ENCODE data around the gene KDSR.
A peak's percentile ranks its signal among the peaks of the same experiment; 100 is the strongest.

Gene KDSR

GRCh38 chr18:63319383-63320122 lies 47.5 kb downstream of the KDSR start, which contains the start of gene BCL2:
BCL2 (minus strand) TSS chr18:63319769.
- DNase-seq: no peak

DNA sequence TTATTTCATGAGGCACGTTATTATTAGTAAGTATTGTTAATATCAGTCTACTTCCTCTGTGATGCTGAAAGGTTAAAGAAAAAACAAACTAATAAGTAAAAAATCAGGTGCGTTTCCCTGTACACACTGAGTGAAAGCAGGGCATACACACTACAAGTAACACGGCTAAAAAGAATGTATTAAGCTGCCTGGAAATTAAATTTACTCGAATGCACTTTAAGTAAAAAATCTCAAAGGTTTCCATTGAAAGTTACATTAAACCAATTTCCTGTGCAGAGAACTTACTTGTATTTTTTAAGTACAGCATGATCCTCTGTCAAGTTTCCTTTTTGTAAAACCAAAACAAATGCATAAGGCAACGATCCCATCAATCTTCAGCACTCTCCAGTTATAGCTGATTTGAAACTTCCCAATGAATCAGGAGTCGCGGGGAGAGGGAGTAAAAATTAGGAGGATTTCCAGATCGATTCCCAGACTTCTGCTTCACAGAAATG lies 48.1 kb downstream of the KDSR start:
- no peak for DNase-seq

DNA sequence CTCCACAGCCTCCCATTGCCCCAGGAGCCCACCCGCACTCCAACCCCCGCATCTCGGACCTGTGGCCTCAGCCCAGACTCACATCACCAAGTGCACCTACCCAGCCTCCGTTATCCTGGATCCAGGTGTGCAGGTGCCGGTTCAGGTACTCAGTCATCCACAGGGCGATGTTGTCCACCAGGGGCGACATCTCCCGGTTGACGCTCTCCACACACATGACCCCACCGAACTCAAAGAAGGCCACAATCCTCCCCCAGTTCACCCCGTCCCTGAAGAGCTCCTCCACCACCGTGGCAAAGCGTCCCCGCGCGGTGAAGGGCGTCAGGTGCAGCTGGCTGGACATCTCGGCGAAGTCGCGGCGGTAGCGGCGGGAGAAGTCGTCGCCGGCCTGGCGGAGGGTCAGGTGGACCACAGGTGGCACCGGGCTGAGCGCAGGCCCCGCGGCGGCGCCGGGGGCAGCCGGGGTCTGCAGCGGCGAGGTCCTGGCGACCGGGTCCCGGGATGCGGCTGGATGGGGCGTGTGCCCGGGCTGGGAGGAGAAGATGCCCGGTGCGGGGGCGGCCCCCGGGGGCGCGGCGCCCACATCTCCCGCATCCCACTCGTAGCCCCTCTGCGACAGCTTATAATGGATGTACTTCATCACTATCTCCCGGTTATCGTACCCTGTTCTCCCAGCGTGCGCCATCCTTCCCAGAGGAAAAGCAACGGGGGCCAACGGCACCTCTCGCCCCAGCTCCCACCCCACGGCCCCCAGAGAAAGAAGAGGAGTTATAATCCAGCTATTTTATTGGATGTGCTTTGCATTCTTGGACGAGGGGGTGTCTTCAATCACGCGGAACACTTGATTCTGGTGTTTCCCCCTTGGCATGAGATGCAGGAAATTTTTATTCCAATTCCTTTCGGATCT lies 48.8 kb downstream of the KDSR start:
- DNase-seq: peak; percentile 83

- DNase-seq: no peak
Observed at GRCh38 chr18:63317556-63317946, 49.5 kb downstream of the KDSR start.

GRCh38 chr18:63316612-63317555 lies 50.1 kb downstream of the KDSR start:
- no peak for DNase-seq

GRCh38 chr18:63315876-63316275 lies 51.1 kb downstream of the KDSR start:
- no peak for DNase-seq

GRCh38 chr18:63315131-63315662 lies 51.8 kb downstream of the KDSR start:
- DNase-seq: no peak

GRCh38 chr18:63314062-63314790 lies 52.8 kb downstream of the KDSR start:
- no peak for DNase-seq

DNA sequence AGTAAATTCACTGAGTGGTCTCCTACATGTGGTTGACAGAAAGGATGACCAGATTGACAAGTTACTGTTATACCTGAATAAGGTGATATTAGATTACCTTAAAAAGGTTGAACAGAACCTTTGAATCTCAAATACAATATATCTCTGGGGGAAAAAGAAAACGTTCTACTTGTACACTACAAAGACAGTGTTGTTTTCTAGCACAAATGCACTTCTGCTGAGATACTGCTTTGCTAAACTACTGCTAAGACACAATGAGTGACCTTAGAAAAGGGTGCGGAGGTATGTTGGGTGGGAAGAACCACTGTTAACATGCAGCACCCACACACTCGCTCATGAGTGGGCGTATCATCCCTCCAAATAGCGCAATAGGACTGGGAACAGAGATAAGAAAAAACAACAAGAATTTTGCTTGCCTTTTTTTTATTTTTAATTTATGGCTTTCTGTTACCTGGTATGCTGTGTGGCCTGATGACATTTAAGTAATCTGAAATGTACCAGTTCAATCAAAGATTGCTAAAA lies 53.5 kb downstream of the KDSR start:
- no peak for DNase-seq

- no peak for DNase-seq
Observed at GRCh38 chr18:63312737-63313395, 54.1 kb downstream of the KDSR start.

GRCh38 chr18:63312019-63312409 lies 55.0 kb downstream of the KDSR start:
- no peak for DNase-seq

DNA sequence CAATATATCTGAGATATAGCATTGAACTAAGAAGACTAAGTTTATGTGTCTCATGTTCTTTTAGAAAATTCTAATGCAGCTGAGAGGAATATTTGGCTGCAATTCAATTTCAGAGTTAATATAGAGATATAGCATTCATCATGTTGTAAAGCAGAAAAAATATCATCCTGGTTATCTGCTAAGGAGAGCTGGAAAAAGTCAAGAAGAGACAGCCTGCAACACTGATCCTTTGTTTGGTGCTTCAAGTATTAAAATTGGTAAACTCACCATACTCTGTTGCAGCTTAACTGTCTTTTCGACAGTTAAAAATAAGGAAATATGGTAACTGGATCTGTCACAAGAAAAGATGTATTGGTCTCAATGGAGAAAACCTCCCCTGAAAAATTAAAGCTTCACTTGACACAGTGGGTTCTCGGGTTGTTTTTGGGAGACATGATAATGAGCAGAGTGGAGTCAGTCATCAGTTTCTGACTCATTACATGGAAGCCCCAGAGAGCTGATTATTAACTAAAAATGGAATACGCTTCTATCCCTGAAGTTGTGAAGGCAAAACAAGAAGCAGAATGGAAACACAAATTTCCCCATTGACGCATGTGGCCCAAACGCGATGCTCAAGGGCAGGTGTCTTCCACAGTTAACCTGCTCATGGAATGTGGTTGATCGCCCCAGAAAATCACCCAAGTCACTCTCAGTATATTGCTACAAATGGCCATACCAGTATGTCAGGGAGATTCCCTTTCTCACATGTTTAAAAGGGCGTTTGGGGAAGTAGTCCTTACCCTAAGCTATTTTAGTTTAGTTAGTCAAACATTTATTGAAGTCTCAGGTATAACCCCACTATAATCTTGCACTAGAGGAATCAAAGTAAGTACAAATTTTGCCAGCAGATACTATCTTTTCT lies 55.6 kb downstream of the KDSR start:
- no peak for DNase-seq

- peak; percentile 17 for DNase-seq
Observed at GRCh38 chr18:63309422-63309821, 57.6 kb downstream of the KDSR start.

DNA sequence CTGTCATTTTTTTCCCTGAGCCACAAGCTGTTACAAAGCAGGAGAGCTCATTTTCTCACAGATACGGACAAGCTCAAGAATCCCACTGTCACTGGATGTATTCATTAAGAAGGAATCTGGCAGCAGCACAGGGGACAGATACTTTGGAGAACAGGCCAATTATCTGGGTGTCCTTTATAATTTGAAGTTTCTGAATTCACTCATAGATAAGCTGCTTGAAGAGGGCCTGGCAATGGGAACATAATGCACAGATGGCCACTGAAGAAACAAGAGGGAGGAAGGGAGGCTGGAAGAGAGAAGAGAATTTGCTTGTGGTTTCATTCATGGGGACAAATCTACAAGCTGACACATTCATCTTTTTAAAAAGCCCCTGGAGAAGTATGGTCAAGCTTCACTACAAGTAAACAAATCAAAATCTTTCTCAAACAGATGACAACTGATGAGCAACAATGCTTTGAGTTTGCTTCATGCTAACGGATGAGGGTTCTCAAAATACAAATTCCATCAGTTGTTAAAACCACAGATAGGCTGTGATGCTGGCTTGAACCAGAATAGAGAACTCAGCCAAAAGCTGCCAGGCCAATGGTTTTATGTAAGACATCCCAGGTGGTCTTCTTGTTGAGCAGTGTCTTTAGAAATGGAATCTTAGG lies 59.3 kb downstream of the KDSR start:
- no peak for DNase-seq

GRCh38 chr18:63306819-63307550 lies 60.0 kb downstream of the KDSR start:
- no peak for DNase-seq

- no peak for DNase-seq
Observed at GRCh38 chr18:63306249-63306648, 60.8 kb downstream of the KDSR start.

GRCh38 chr18:63303547-63303946 lies 63.5 kb downstream of the KDSR start:
- no peak for DNase-seq

DNA sequence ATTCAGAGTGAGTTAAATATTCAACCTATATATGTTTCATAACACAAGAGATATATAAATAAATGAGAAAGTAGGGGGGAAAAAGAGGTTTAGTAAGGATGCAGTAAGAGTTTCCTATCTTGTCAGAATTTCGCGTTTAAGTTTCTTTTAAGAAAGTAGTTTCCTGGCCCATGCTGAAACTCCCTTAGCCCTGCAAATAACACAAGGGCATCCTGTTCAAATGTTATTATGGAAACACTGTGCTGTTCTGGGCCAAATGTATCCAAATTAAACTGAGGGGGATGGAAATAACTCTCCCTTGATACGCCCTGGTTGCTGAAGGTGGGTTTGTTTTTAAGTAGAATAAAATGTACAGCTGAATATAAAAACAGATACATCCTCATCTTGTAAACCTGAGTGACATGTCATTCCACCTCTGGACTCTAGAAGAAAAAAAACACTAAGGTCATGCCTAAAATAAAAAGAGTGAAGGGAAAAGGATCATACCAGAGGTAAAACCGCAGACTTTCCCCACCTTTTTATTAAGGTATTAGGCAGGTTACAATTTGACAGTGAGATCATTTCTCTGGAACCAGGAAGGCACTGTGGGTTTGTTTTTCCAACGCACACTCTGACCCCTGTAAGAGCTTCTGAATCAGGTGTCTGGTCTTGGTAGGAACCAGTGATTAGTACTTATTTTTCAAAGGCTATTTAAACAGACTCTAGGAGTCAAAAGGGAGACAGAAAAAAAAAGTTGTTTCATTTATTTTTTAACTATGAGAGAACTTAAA lies 64.2 kb downstream of the KDSR start:
- DNase-seq: no peak

All from activated CD4-positive, alpha-beta T cell treated with anti-CD3 and anti-CD28 coated beads, Interleukin-2, amount 50 U/mL, for 1 hour (primary cell).